Suprapubic skin (tissue), 4 donors: ENCODE measurements around the gene SLC38A10. TPM values are rescaled to one million over a fixed set of nuclear protein-coding genes. Genes with fewer than 3 reads are reported as not detected.

Experiments used
- DNase-seq, 2 donors: peaks; one replicate each; pipeline ENCODE4 v3.0.0-alpha.2; 2019; ENCODE audit warnings: low spot score in 2 of 2
- H3K27ac ChIP-seq: fragments of 200-600 bp; sonication (generic); one replicate; pipeline ENCODE4 v1.5.1; 2019
- H3K27me3 ChIP-seq: fragments of 200-600 bp; sonication (generic); one replicate; pipeline ENCODE4 v1.5.1; 2019
- H3K36me3 ChIP-seq: fragments of 200-600 bp; sonication (generic); one replicate; pipeline ENCODE4 v1.5.1; 2019
- H3K4me1 ChIP-seq: fragments of 200-600 bp; sonication (generic); one replicate; pipeline ENCODE4 v1.5.1; 2019
- H3K4me3 ChIP-seq: fragments of 200-600 bp; sonication (generic); one replicate; pipeline ENCODE4 v1.5.1; 2019; ENCODE audit warnings: mild to moderate bottlenecking
- H3K9me3 ChIP-seq: fragments of 200-600 bp; sonication (generic); one replicate; pipeline ENCODE4 v1.5.1; 2019
- CTCF ChIP-seq, 2 donors: fragments of 200-600 bp in 1 of 2; fragments of 450-650 bp in 1 of 2; sonication (generic) in 1 of 2; IDR thresholded peaks; one replicate each; pipeline ENCODE4 v1.5.1; 2016 to 2019; ENCODE audit warnings: antibody characterized with exemption in 2 of 2, mild to moderate bottlenecking in 1 of 2, moderate library complexity in 1 of 2
- EP300 ChIP-seq: sonication (generic); formaldehyde crosslinking; IDR thresholded peaks from one replicate; pipeline ENCODE4 v1.6.1; 2017; ENCODE audit warnings: antibody characterized with exemption
- POLR2A ChIP-seq, 2 donors: fragments of 450-650 bp; IDR thresholded peaks; one replicate each; pipeline ENCODE4 v1.6.1; 2017; ENCODE audit warnings: antibody characterized with exemption in 2 of 2, mild to moderate bottlenecking in 2 of 2, moderate library complexity in 2 of 2
- POLR2AphosphoS5 ChIP-seq, 3 donors: sonication (generic); formaldehyde crosslinking; IDR thresholded peaks; one replicate each; pipeline ENCODE4 v1.6.1; 2017; ENCODE audit warnings: antibody characterized with exemption in 3 of 3
- WGBS: methylation state at CpG from one replicate; pipeline ENCODE4 v1.1.5; 2018; 5-methylcytosine and 5-hydroxymethylcytosine counted together
- total RNA-seq, 4 donors: library from RNA; depleted of rRNA; stranded (reverse); fragments of >200 nt; gene quantifications; one replicate each; pipeline ENCODE4 v1.1.0, GENCODE V29; 2016

Gene SLC38A10
- total RNA-seq, 4 donors from 2014 or later, result 48.5 to 84.9 (median 69.4) TPM

DNA sequence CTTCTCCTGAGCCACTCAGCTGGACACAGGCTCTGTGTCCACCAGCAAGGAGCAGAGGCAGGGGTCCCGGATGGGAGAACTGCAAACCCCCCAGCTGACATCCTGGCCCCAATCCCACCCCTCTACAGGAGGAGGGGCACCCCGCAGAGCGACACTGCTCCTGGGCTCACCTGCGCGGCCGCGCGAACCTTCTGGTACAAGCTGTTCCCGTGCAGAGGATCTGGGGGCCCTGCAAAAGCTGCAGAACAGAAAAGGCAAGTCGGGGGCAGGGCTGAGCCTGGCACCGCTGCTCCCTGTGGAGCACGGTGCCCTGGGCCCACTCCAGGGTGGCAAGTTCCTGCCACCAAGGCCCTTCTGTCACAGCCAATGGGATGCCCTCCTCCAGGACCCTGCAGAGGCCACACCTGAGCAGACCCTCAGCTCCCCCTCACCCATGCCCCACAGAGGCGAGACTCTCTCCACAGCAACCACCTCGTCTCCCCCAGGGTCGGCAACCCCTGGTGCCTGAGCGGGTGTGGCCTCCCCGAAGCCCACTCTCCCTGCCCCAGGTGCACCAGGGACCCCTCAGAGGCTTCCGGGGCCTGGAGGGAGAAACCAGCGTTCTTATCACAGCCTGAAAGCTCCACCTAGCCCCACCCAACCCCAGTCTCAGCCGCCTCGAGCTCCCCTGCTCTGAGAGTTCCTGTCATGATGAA lies 61.1 kb downstream of the SLC38A10 start:
- Histone ChIP-seq H3K9me3 (no peaks in the 10 kb centered on the region), H3K4me1 (peaks cover 20% of the 10 kb centered on the region), H3K36me3 (peaks cover 57% of the 10 kb centered on the region), H3K27ac (no peak overlapping the region), H3K4me3 (no peak overlapping the region), H3K27me3 (no peaks in the 10 kb centered on the region)
- WGBS, result 85% methylated on average over 11 of the region's 21 CpGs
- TF ChIP-seq EP300 (no peak), CTCF (IDR thresholded peaks at IDR 0.05) (no peak), POLR2AphosphoS5 (IDR thresholded peaks at IDR 0.05) (no peak), POLR2A (IDR thresholded peaks at IDR 0.05) (no peak)
- no peak for DNase-seq

GRCh38 chr17:81233316-81233715 lies 61.8 kb downstream of the SLC38A10 start:
- Histone ChIP-seq H3K27ac (no peak overlapping the region), H3K9me3 (no peaks in the 10 kb centered on the region), H3K4me1 (peaks cover 19% of the 10 kb centered on the region), H3K27me3 (no peaks in the 10 kb centered on the region), H3K4me3 (no peak overlapping the region), H3K36me3 (peaks cover 60% of the 10 kb centered on the region)
- TF ChIP-seq POLR2A (IDR thresholded peaks at IDR 0.05) (no peak), EP300 (no peak), POLR2AphosphoS5 (IDR thresholded peaks at IDR 0.05) (no peak), CTCF (IDR thresholded peaks at IDR 0.05) (no peak)
- DNase-seq, result no peak
- WGBS, result 83% methylated on average over 2 of the region's 17 CpGs

DNA sequence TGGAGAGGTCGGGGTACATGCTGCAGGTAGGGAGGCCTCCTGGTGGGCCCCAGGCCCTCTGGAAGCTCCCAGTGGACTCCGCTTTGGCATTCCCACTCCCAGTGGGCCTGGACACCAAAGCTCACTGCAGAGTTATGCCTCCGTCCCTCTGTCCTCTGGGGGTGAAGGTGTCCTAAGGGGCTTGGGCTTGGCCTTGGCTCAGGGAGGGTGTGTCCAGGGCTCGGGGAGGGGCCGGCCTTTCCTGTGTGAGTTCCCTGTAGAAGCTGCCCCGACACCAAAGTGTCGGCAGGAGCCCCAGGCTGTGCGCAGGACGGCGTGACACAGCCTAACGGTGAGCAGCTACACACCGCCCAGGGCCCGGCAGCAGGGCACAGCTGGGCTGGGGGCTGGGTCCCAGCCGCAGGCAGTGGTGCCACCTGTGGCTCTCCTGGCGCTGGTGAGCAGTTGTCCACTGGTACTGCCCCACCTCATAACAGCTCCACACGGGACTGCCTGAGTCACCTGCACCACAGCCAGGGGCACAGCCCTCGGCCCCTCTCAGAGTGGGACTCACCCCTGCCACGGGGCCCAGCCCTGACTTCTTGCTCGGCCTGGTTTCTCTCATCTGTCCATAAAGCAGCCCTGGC lies 62.4 kb downstream of the SLC38A10 start:
- no peaks in the 10 kb centered on the region for H3K27me3 ChIP-seq

DNA sequence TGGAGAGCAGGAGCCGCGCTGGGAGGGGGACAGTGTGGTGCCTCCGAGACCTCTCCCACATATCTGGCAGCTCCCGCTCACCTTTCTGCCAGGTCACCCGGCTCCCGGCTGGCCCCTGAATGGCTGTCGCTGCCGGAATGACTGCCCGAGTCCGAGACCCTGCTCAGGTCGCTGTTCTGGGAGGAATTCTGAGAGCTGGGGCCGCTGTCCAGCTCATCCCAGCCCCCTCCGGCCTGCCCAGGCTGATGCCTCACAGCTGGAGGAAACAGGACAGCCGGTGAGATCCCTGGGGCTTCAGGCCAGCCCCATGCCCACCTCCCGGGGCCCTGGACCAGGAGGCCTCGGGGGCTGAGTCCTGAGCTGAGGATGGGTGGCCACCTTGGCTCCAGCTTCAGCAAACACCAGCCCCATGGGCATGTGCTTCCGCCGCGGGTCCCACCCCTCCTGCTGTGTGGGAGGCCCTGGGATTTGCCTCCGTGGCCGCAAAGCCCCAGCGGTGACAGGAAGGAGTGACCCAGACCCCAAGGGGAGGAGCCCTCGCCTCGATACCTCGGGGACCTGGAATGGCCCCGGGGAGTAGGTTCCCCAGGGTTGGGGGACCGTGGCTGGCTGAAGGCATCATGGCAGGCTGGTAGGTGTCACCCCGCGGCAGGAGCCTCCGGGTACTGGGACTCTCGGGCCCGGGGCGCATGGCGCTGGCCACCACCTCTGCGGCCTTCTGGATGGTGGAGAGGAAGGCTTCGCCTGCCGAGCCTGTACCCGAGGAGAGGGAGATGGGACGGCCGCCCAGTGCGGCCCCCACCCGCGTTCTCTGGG lies 63.1 kb downstream of the SLC38A10 start:
- Histone ChIP-seq H3K4me3 (no peak overlapping the region), H3K9me3 (no peaks in the 10 kb centered on the region), H3K27me3 (no peaks in the 10 kb centered on the region), H3K27ac (no peak overlapping the region), H3K36me3 (peaks cover 60% of the 10 kb centered on the region), H3K4me1 (peaks cover 5% of the 10 kb centered on the region)
- 100% methylated on average over 1 of the region's 43 CpGs for WGBS
- no peak for DNase-seq
- TF ChIP-seq POLR2AphosphoS5 (IDR thresholded peaks at IDR 0.05) (no peak), CTCF (IDR thresholded peaks at IDR 0.05) (no peak), POLR2A (IDR thresholded peaks at IDR 0.05) (no peak), EP300 (no peak)

More for the DNA sequence above, 62.4 kb downstream of the SLC38A10 start:
- H3K9me3 ChIP-seq, result no peaks in the 10 kb centered on the region
- no peak overlapping the region for H3K4me3 ChIP-seq
- peaks cover 13% of the 10 kb centered on the region for H3K4me1 ChIP-seq
- H3K36me3 ChIP-seq, result peaks cover 60% of the 10 kb centered on the region
- whole genome bisulfite sequencing, result 90% methylated on average over 2 of the region's 19 CpGs
- DNase-seq, result no peak
- TF ChIP-seq POLR2AphosphoS5 (IDR thresholded peaks at IDR 0.05) (no peak), CTCF (IDR thresholded peaks at IDR 0.05) (no peak), EP300 (no peak), POLR2A (IDR thresholded peaks at IDR 0.05) (no peak)
- no peak overlapping the region for H3K27ac ChIP-seq
